GM19239 (cell line): ENCODE data around the gene CNGA3.

Experiments
- DNase-seq: peaks from one replicate; pipeline ENCODE4 v3.0.0; 2011; ENCODE audit warnings: low spot score; ENCODE audit not compliant: insufficient read length
- FAIRE-seq: peaks from 2 replicates; lab custom pipeline; 2011; peaks lifted over from hg19 to GRCh38; lab: Jason Lieb, UNC

Gene CNGA3

DNA sequence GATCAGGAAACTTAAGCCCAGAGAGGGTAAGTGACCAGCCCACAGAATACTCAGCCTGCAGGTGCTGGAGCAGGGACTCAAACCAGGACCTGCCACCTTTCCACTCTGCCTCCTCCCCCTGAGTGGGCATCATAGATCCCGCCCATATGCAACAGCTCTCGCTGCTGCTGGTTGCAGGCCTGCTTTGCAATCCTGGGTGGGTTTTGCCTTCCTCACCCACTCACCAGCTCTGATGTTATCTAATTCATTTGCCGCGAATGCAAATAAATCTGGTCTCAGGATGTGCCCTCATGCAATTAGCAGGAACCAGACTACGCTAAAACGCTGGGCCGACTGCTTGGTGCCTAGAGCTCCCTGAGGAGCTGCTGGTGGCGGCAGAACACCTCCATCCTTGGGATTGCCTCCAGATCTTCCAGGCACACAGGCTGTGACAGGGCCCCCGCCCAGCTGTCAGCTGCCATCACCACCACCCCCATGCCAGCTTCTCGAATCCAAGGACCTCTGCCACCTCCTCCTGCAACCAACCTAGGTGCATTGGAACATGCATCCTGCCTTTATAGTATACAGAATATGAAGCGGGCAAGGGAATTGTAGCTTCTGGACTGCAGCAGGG lies 28.8 kb downstream of the CNGA3 start:
- FAIRE-seq (no peak), DNase-seq (no peak)

DNA sequence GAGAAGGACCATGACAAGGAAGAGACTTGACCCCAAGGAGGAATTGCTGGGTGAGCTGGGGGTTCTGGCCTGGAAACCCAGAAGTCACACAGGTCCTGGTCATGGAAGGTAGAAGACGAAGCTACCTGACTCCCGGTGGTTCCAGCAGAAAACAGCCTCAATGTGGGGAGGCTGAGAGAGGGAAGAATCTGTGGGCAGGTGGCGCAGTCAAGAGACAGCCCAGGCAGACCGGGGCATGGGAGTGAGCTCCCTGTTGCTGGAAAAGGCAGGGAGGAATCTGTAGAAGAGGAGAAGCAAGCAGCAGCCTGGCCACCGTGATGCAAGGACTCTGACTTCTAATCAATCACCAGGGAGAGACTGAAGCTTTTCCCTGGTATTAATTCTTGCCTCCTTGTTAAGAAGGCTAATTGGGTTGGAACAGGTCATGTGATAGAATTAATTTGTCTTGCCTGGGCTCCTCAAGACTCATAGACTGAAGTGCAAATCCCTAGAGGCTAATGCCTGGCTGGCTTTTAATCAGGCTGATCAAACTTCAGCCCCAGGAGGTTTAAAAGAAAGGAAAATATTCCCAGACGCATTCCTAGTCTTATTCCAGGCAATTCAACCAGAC lies 30.1 kb downstream of the CNGA3 start:
- no peak for FAIRE-seq
- no peak for DNase-seq

DNA sequence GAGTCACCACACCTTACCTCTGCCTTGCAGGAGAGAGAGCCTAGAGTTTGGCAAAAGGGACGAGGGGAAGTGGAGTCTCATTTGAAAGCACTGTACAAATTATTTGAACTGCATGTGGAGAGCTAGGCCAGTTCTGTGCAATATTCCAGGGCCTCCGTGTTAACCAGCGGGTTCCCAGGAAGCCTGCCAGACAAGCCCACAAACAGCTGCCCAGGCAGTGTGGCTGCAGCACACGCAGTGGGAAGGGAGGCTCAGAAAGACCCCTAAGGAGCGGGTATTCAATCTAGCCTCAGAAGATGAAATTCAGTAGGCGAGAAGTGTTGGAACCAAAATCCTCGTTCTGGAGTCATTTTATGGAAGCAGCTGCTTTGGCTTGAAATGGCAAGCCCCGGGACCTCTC lies 30.7 kb downstream of the CNGA3 start:
- FAIRE-seq: no peak

DNA sequence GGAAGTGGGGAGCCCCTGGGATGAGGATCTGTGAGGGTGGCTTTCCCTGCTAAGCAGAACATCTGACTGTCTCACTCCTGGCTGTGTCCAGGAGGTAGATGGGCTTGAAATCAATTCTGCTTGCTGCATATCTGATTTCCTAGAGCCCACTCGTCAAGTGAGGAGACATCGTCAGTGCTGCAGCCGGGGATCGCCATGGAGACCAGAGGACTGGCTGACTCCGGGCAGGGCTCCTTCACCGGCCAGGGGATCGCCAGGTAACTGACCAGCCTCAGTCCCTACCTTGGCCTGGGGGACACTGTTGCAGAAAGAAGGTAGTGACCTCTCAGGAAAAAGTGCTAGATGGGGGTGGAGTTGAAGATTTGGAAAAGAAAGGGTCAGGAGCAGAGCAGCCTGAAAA lies 31.3 kb downstream of the CNGA3 start:
- no peak for DNase-seq
- no peak for FAIRE-seq

More for the DNA sequence above, 30.7 kb downstream of the CNGA3 start:
- no peak for DNase-seq

DNA sequence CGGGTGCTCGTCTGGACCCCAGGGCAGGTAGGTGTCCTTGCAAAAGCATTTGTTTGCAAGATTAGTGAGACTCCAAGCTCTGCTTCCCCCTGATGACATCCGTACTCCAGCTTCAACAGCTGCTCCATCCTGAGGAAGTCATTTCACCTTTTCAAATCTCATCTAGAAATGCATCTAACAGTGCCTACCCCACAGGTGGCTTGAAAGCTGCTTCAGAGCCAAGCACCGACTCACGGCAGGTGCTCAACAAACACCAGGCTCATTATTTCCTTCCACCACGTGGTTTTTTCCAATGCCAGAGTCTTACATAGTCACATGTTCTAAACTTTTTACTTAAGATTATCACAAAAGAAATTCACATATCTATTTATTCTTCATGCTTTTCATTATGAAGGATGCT lies 31.9 kb downstream of the CNGA3 start:
- DNase-seq (no peak), FAIRE-seq (no peak)

DNA sequence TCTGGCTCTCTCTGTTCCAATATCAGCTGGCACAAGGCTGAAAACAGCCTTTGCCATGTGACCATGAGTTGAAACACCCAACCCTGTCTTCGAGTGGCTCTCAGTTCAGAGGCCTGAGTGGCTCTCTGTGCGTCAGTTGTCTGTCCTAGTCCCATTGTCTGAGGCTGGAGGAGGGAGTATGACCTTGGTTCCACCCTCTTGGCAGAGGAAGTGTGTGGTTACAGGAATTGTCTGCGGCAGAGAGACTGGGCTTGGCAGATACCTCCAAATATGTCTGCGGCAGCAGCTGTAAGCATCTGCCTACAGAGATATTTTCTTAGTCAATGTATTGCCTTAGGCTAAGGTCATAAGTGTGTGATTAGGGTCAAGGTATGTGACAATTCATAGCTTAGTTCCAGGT lies 32.6 kb downstream of the CNGA3 start:
- no peak for DNase-seq

DNA sequence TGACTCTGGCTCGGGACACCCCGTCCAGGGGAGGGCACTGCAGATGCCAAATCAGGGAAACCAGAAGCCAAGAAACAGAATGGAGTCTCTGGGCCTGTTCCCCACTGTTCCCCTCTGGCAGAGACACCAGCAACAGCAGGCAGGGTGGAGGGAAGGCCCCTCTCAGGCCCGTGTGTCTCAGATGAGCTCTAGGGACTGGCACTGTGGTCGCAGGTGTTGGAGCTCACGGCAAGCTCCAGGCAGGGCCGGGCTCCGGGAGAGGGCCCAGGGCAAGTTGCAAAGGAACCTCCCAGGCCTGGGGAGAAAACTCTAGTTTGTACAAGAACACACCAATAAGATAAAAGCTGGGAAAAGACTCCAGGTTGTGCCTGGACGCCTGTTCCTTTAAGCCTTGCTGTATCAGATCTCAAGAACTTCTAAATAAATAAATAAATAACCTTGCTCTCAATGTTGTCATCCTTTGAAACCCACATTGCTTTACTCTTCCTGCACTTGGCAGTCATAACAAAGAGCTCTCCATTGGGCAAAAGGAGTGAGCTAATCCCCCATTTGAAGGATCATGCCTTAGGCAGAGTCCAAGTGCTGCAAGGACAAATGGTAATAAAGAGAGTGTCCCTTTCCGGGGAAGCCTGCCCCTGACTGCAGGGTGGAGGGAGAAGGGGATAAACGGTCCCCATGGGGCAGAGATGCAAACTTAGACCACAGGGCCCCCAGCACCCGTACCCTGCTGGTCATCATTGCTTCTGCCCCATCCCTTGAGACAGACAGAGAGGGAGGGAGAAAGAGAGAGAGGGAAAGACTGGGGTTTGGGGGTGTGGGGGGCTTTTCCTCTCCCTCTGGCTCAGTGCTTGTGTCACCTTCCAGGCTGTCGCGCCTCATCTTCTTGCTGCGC lies 33.3 kb downstream of the CNGA3 start:
- DNase-seq: no peak
- FAIRE-seq: no peak

More for the DNA sequence above, 32.6 kb downstream of the CNGA3 start:
- no peak for FAIRE-seq

DNA sequence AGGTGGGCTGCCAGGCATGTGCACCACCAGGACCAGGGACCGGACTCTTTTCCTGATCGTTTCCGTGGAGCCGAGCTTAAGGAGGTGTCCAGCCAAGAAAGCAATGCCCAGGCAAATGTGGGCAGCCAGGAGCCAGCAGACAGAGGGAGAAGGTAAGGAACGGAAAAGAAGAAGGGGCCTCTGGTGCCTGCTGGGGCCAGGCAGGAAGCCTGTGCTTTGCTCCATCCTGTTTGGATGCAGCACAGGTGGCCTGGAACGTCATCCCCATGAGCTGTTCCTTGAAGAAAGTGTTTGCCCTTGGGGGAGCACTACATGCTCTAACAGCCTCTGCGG lies 33.9 kb downstream of the CNGA3 start:
- DNase-seq (no peak), FAIRE-seq (no peak)

DNA sequence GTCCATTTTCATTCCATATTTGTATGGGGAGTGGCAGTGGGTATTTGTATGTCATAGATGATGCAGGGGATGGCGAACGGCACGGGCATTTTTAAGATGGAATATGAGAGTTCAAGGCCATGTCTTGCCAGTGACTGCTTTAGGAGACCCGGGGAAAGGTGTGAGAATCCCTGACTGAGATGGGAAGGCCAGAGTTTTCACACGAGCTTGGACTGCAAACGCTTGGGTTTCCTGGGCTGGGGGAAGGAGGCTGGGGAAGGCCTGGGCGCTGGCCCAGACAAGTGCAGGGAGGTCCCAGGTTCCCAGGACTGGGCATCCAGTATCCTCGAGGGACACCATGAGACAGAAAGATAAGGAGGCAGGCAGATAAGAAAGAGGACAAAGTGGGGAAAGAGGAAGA lies 35.2 kb downstream of the CNGA3 start:
- DNase-seq (no peak), FAIRE-seq (no peak)

DNA sequence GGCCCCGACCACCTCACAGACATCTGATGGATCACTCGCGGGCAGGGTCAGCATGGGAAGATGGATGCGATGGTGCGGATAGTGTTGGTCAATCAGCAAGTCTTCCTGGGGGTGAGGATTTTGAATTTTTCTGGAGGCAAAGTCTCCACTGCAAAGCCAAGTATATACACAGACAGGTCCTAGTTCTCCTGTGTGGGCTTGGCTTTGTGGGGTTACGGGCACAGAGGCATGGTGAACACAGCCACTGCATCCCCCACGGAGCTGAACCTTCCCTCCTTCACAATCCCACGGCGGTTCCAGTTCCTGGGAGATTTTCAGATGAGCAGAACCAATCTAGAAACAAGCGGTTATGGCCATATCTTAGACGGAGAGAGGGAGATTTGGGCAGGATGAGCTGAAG lies 35.8 kb downstream of the CNGA3 start:
- DNase-seq: no peak
- no peak for FAIRE-seq

DNA sequence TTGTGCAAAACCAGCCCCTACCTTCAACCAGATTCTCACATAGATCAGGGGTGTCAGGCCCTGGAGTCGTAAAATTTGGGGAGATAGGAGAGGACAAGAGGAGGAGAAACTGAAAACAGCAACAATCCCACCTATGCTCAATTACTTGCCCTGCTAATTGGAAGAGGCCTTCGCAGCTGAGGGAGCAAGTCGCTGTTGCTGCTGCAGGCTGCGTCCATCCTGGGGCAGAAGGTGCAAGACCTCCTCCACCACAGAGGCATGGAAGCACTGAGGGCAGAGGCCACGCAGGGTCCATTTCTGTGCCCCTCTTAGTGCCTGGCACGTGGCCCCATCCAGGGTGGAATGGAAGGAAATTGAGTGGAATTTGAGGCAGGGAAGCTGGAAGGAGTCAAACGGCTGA lies 36.5 kb downstream of the CNGA3 start:
- DNase-seq: no peak
- FAIRE-seq: no peak

DNA sequence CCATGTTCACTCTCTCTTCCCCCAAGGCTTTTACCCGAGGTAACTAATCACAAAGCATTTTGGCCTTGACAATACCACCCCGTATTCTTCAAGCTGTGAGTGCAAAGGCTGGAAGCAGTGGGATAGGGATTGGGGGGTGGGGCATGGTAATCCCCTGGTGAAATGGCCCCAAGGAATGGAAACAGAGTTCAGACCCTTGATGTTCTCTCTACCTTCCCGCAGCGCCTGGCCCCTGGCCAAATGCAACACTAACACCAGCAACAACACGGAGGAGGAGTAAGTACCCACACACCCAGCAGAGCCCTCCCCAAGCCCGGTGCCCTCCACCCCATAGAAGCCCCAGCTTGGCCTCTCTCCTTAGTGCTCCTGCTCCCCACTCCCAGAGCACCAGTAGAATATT lies 36.9 kb downstream of the CNGA3 start:
- no peak for DNase-seq
- no peak for FAIRE-seq

DNA sequence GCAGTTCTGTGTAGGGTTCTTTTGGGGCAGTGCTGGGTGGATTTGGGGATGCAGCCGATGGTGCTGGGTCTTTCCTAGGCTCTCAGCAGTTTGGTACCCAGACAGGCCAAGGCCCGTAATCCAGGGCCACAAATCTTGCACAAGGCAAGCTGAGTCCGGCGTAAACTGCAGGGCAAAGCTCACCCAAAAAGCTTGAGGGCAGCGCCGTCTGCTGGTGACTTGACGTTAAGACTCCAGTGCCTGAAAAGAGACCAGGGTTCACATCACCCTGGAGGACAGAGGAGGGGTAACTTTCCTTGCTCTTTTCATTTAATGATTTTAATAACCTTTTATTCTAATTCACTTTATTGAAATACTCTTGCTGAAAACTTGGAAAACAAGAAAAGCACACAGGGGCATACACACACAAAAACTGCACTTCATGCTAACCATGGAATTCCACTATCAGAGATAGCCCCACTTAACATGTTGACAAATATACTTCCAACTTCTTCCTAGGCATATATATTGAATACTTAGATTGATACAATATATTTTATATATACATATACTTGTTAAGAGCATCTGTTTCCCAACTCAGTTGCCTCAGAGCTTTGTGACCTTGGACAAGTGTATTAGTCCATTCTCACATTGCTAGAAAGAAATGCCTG lies 38.9 kb downstream of the CNGA3 start:
- FAIRE-seq (peak; percentile 78), DNase-seq (peak; percentile 85)

DNA sequence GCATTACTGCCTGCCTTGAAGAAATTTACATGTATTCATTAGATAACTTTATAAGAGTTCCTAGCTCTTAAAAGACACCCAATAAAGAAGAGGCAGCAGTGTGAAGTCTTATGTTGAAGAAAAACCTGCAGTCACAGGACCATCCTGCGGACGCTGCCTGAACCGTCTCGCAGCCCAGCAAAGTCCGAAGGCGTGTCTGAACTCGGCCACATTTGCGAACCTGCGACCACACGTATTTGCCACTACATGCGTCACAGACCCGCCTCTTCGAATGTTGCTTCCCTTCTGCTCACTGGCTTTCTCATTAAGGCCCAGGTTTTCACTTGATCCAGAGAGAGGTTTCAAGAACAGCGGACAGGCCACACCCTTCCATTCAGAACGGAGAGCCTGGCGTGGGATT lies 41.2 kb downstream of the CNGA3 start:
- no peak for FAIRE-seq

DNA sequence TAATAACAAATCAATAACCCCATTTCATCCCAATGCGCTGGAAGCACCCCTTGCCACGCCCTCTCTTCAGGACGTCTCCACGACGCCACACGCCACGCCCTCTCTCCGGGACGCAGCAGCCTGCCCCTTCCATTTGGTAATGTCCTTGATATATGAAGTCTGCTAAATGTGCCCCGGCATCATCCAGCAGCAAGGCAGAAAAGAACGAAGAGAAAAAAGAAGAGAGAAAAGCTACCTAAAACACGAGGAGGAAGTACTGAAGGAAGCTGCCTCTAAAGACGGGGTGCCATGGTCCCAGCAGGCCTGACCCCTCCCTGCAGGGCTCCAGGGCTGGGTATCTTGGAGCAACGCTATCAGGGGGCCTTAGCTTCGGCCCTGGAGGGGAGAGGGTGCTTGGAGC lies 41.8 kb downstream of the CNGA3 start:
- FAIRE-seq (no peak), DNase-seq (no peak)

More for the DNA sequence above, 41.2 kb downstream of the CNGA3 start:
- DNase-seq: no peak

DNA sequence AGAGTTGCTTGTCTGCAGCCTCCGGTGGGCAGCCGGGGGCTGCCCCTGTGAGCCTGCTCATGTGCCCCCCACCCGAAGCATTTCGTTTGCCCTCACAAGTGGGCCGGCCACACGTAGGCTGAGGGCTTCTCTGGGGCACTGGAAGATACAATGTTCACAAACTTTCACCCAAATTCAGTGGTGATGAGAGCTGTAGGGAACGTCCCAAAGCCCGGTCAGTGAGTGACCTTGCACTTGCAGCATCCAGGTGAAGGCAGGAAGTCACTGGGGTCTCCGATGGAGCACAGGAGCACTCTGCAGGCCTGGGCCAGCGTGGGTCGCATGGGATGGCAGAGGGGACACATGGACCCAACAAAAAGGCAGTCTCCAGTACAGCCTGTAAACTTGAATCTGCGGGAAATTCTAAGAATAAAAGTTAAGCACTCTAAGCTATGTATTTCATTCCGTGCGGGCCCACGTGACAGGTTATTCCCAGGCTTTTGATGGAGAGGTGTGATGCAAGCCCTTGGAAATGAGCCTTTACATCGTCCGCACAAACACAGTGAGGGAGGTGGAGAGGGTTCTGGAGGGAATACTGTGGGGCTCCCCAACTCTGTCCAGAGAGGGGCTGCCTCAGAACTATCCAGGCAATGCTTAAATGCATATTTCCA lies 42.5 kb downstream of the CNGA3 start:
- DNase-seq: no peak
- no peak for FAIRE-seq

DNA sequence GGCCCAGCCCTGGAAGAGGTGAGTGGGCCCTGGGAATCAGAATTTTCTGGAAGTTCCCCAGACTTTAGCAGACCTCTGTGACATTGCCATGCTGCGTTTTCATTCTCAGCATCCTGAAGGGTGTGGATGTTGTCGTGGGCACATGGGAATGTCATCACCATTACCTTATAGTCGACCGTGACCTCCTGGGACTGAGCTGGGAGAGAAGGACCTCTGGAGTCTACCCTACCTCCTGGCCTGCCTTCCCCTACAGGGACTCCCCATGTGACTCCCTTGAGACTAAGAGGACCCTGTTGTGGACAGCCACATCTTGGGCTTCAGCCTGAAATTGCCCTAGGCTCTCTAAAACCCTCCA lies 43.0 kb downstream of the CNGA3 start:
- DNase-seq (no peak), FAIRE-seq (no peak)

DNA sequence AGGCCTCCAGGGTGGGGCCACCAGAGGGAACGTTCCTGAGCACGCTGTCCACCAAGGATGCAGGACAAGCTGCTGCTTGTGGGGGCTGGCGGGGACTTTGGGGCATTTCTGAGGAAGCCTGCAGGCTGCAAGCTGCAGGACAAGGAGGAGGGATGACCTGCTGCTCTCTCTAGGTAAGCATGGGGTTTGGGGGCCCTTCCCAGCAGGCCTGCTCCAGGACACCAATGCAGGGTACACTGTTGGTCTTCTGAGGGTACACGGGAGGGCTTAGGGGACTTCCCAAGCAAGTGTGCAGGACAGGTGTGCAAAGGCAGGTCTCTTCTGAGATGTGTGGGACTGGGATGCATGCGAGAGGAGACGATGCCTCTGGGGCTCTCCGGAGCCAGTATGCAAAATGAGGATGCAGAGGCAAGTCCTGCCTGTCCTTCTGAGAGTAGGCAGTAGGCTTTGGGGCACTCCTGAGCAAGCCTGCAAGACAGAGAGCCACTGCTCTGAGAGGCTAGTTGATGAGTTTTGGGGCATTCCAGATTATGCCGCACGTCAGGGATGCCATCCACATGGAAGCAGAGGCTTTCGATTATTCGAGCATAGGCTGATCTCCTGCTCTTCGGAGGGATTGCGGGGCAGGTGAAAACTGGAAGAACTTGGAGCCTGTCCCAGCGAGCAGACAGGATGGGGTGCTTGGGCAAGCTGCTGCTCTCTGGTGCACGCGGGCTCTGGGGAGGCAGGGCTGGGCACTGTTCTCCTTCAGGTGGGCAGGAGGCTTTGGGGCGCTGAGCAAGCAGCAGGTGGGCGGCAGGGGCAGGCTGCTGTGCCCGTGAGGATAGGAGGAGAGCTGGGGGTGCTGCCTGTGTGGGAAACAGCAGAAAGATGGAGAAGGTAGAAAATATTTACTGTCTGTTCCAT lies 44.6 kb downstream of the CNGA3 start:
- DNase-seq (no peak), FAIRE-seq (no peak)

DNA sequence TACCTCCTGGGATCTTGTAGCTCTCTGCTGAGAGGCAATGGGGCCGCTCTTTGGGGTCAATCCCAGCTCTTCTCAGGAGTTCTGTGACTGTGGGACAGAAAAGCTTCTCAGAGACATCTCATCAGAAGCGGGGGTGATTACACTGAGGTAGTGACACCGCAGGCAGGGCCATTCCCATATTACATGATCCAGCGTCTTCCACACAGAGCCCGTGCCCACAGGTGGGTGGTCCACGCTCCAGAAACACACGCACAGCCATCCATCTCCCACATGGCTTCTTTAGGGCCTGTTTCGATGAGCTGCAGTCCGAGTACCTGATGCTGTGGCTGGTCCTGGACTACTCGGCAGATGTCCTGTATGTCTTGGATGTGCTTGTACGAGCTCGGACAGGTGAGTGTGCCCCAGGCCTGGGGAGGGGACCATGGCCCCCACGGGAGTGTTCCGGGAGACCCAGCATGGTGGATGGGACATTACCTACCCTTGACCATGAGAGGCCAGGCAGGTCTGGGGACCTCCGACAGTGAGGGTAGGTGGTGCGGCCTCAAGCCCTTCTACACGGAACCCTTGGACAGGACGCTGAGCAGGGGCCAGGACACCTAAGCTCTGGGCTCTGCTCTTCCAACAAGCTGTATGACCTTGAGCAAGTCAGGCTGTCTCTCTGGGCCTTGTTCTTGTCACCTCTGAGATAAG lies 45.5 kb downstream of the CNGA3 start:
- DNase-seq: no peak
- no peak for FAIRE-seq
